HepG2 (cell line): ENCODE measurements around the gene SMPD3. TPM values are rescaled to one million over a fixed set of nuclear protein-coding genes. Genes with fewer than 3 reads are reported as not detected.

ENCODE experiments used
- ATAC-seq: fragments of 200-7000 bp; cut with Tn5 transposase; 3 replicates; pipeline ENCODE4 v1.9.1; 2020; ENCODE audit warnings: mild to moderate bottlenecking, moderate library complexity
- BruUV-seq: library from RNA; stranded (reverse); fragments of 400-500 nt; replicated peaks from 2 replicates; lab custom pipeline; 2021; lab: Mats Ljungman, UMichigan
- CTCF ChIA-PET: fragments of 300-600 bp; formaldehyde crosslinking; extraction: SDS; loops from one replicate; lab custom pipeline; 2021; ENCODE audit warnings: low total read pairs, inconsistent platforms, low intra/inter-chr PET ratio; lab: Yijun Ruan, JAX
- POLR2A ChIA-PET: fragments of 350-600 bp; sonication (Branson Sonifier 250); formaldehyde crosslinking; loops from one replicate; lab custom pipeline; 2020; ENCODE audit warnings: antibody characterized with exemption, inconsistent platforms; lab: Yijun Ruan, JAX
- DNase-seq: peaks from one replicate; pipeline ENCODE4 v3.0.0-alpha.2; 2015; ENCODE audit warnings: low spot score
- FAIRE-seq: peaks from 3 replicates; lab custom pipeline; 2011; peaks lifted over from hg19 to GRCh38; lab: Jason Lieb, UNC
- H2AFZ ChIP-seq: one replicate; pipeline ENCODE4 v1.6.1; 2011; ENCODE audit warnings: low read length, inconsistent platforms
- H3K27ac ChIP-seq: fragments of 300-600 bp; 3 replicates; pipeline ENCODE4 v1.8.0; 2011; ENCODE audit warnings: mixed run types, mild to moderate bottlenecking, mixed read lengths, low read length, inconsistent platforms; ENCODE audit not compliant: insufficient read depth; ENCODE audit errors: extremely low read length
- H3K27me3 ChIP-seq, 2 experiments: fragments of 200-600 bp in 1 of 2; 2 replicates in 1 of 2; 3 replicates in 1 of 2; pipeline versions ENCODE4 v1.6.0 to v1.8.0; 2011; ENCODE audit warnings: low read length in 2 of 2, mild to moderate bottlenecking in 2 of 2, moderate library complexity in 2 of 2, inconsistent platforms in 1 of 2; ENCODE audit not compliant: insufficient read depth in 2 of 2, control insufficient read depth in 1 of 2
- H3K36me3 ChIP-seq, 2 experiments: fragments of 200-600 bp in 1 of 2; replicated peaks in 1 of 2; 2 replicates in 1 of 2; 3 replicates in 1 of 2; pipeline versions ENCODE4 v1.5.1 to v1.8.0; 2011; ENCODE audit warnings: low read length in 2 of 2, inconsistent platforms in 1 of 2; ENCODE audit not compliant: insufficient read depth in 2 of 2, control insufficient read depth in 1 of 2
- H3K4me1 ChIP-seq: 2 replicates; pipeline ENCODE4 v1.5.1; 2012; ENCODE audit warnings: low read length, inconsistent platforms; ENCODE audit not compliant: insufficient read depth
- H3K4me2 ChIP-seq: 2 replicates; pipeline ENCODE4 v1.6.0; 2011; ENCODE audit warnings: low read depth, low read length, inconsistent platforms
- H3K4me3 ChIP-seq, 3 experiments: fragments of 200-600 bp in 1 of 3; sonication (generic), shearing (Covaris generic) in 1 of 3; replicated peaks in 1 of 3; 2 replicates each; pipeline ENCODE4 v1.5.1; 2011 to 2016; ENCODE audit warnings: low read length in 3 of 3, inconsistent platforms in 2 of 3, low read depth in 2 of 3, mild to moderate bottlenecking in 2 of 3, control low read depth in 1 of 3, mixed read lengths in 1 of 3; ENCODE audit not compliant: insufficient read depth in 1 of 3
- H3K79me2 ChIP-seq: one replicate; pipeline ENCODE4 v1.6.1; 2011; ENCODE audit warnings: low read length, inconsistent platforms; ENCODE audit not compliant: insufficient read depth
- H3K9ac ChIP-seq: 2 replicates; pipeline ENCODE4 v1.6.0; 2011; ENCODE audit warnings: mild to moderate bottlenecking, low read depth, low read length, inconsistent platforms; ENCODE audit not compliant: insufficient read depth
- H3K9me3 ChIP-seq: 2 replicates; pipeline ENCODE4 v1.5.1; 2012; ENCODE audit warnings: mild to moderate bottlenecking, low read length
- H4K20me1 ChIP-seq: 2 replicates; pipeline ENCODE4 v1.6.0; 2011; ENCODE audit warnings: inconsistent platforms, mild to moderate bottlenecking, low read length, moderate library complexity; ENCODE audit not compliant: insufficient read depth
- DRAP1 ChIP-seq: IDR thresholded peaks from 2 replicates; pipeline ENCODE4 v1.6.1; 2016; ENCODE audit warnings: missing genetic modification reagents, missing compliant biosample characterization
- FOXM1 ChIP-seq: sonication (generic); formaldehyde crosslinking; IDR thresholded peaks from 2 replicates; pipeline ENCODE4 v1.5.0; 2020; ENCODE audit warnings: missing genetic modification reagents
- GATAD1 ChIP-seq: IDR thresholded peaks from 2 replicates; pipeline ENCODE4 v1.6.1; 2016; ENCODE audit warnings: missing genetic modification reagents, missing compliant biosample characterization
- GPN1 ChIP-seq: sonication (generic); formaldehyde crosslinking; IDR thresholded peaks from 2 replicates; pipeline ENCODE4 v1.5.1; 2020; ENCODE audit warnings: missing genetic modification reagents, borderline replicate concordance
- GTF2F1 ChIP-seq: fragments of 150-350 bp; IDR thresholded peaks from 2 replicates; pipeline ENCODE4 v1.6.1; 2014; ENCODE audit warnings: low read length
- MAF1 ChIP-seq: sonication (generic); formaldehyde crosslinking; IDR thresholded peaks from 2 replicates; pipeline ENCODE4 v1.5.0; 2020; ENCODE audit warnings: missing genetic modification reagents, borderline replicate concordance
- NFE2 ChIP-seq: sonication (generic); formaldehyde crosslinking; IDR thresholded peaks from 2 replicates; pipeline ENCODE4 v1.4.0; 2020; ENCODE audit warnings: missing genetic modification reagents
- NRL ChIP-seq: sonication (generic); formaldehyde crosslinking; IDR thresholded peaks from 2 replicates; pipeline ENCODE4 v1.5.0; 2020; ENCODE audit warnings: missing genetic modification reagents, mild to moderate bottlenecking, moderate library complexity, borderline replicate concordance
- PCBP1 ChIP-seq: fragments of 200-400 bp; formaldehyde crosslinking; IDR thresholded peaks from 2 replicates; pipeline ENCODE4 v1.6.1; 2017; ENCODE audit warnings: mild to moderate bottlenecking, low read depth, low read length, borderline replicate concordance
- PHF5A ChIP-seq: IDR thresholded peaks from one replicate; pipeline ENCODE4 v1.6.1; 2018; ENCODE audit warnings: low read depth, missing genetic modification reagents; ENCODE audit not compliant: unreplicated experiment
- ZNF275 ChIP-seq: sonication (generic); formaldehyde crosslinking; IDR thresholded peaks from 2 replicates; pipeline ENCODE4 v1.8.0; 2022; ENCODE audit warnings: missing genetic modification reagents, mild to moderate bottlenecking, inconsistent platforms, borderline replicate concordance
- ZNF574 ChIP-seq: sonication (generic); formaldehyde crosslinking; IDR thresholded peaks from 2 replicates; pipeline ENCODE4 v1.4.0; 2020; ENCODE audit warnings: missing genetic modification reagents
- ZNF615 ChIP-seq: sonication (generic); formaldehyde crosslinking; IDR thresholded peaks from 2 replicates; pipeline ENCODE4 v1.5.0; 2020; ENCODE audit warnings: mild to moderate bottlenecking, missing genetic modification reagents, borderline replicate concordance
- ZNF740 ChIP-seq: sonication (generic); formaldehyde crosslinking; IDR thresholded peaks from 2 replicates; pipeline ENCODE4 v1.4.0; 2020; ENCODE audit warnings: missing genetic modification reagents
- ZNF777 ChIP-seq: sonication (generic); formaldehyde crosslinking; IDR thresholded peaks from 2 replicates; pipeline ENCODE4 v1.4.0; 2020; ENCODE audit warnings: missing genetic modification reagents
- ZNF879 ChIP-seq: sonication (generic); formaldehyde crosslinking; IDR thresholded peaks from 2 replicates; pipeline ENCODE4 v1.8.1; 2023; ENCODE audit warnings: missing genetic modification reagents
- WGBS: methylation state at CpG from one replicate; pipeline ENCODE4 v1.1.6; 2017; ENCODE audit warnings: low lambda C conversion rate; 5-methylcytosine and 5-hydroxymethylcytosine counted together
- in situ Hi-C: cut with HindIII; loops from 2 replicates; pipeline ENCODE4 v1.10.0; 2017; ENCODE audit warnings: low pct_unique_long_range_greater_than_20kb; ENCODE audit not compliant: extremely low pct_ligation_motif_present
- intact Hi-C: fragments of 100-400 bp; cut with micrococcal nuclease; formaldehyde crosslinking; loops from one replicate; pipeline ENCODE4 v1.10.0; 2022; ENCODE audit not compliant: unreplicated experiment
- polyA plus RNA-seq, 8 experiments: library from polyadenylated mRNA; depleted of rRNA in 3 of 8; stranded (reverse) in 7 of 8; unstranded in 1 of 8; fragments of >200 nt; fragmentation: Illumina TruSeq in 4 of 8; extraction: Trizol in 4 of 8; gene quantifications; 2 replicates each; pipeline versions ENCODE4 v1.2.1 to v1.2.3, GENCODE V29; 2011 to 2016; ENCODE audit warnings: low read depth in 4 of 8, missing spikeins in 1 of 8, mixed read lengths in 1 of 8; ENCODE audit not compliant: insufficient read depth in 1 of 8
- total RNA-seq, 5 experiments: library from RNA; depleted of rRNA; stranded (reverse); fragments of >200 nt; fragmentation: Illumina TruSeq; extraction: Trizol; gene quantifications; 2 replicates each; pipeline ENCODE4 v1.2.3, GENCODE V29; 2016; ENCODE audit warnings: low read depth in 1 of 5
- TF ChIP-seq, protein P1 (sequence below): sonication (generic); formaldehyde crosslinking; IDR thresholded peaks from 2 replicates; pipeline ENCODE4 v1.8.1; 2023; ENCODE audit warnings: missing genetic modification reagents, inconsistent platforms, borderline replicate concordance

SMPD3 gene
- total and polyA plus RNA-seq, 2 of the 13 experiments (the other 11 are each of a cell fraction or from before 2014, with no cell fraction given): 0.07 to 0.32 TPM

DNA sequence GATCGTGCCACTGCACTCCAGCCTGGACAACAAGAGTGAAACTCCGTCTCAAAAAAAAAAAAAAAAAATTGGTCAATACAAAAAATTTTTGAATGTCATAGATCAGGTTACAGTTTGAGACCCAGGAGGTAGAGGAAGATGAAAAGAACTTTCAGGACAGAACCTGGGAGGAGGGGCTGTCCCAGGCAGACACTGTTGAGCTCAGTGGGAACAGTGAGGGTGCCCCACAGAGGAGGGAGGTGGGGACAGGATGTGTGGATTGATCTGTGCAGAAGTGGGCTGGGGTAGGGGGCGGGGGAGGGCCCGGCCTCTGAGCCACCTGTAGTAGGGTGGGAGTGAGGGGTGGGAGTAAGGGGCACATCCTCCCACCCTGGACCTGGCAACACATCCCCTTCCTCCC is 79.1 kb downstream of the SMPD3 start (continued):
- TF ChIP-seq ZNF574 (CRISPR knock-in tag) (no peak), ZNF615 (CRISPR knock-in tag) (no peak), GATAD1 (CRISPR knock-in tag) (no peak), GPN1 (no peak), DRAP1 (CRISPR knock-in tag) (no peak)
- TF ChIP-seq, all 625 proteins: peak for 0

DNA sequence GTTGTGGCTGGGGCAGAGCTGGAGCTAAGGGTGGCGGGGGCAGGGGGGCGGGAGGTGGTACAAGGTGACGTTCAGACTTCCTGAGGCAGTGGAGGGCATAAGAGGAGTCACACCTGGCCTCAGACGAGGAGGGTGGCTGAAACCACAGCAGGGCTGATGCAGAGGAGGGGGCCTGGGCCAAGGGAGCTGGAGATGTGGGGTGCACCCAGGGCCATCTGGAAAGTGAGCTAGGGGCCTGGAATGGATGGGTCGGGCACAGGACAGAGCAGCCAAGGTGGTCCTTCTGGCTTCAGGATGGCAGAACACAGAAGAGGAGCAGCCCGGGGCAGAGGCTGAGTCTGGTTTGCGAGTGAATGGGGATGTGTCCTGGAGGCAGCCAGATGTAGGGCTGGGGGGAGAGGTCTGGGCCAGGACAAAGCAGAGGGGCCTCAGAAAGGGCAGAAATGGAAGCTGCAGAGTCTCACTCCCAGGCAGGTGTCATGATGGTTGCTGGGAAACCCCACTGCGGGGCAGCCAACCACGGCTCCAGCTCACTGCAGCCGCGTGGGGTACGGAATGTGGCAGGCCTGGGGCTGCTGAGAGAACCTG is 79.9 kb downstream of the SMPD3 start:
- POLR2A ChIA-PET: no interaction called here
- in situ Hi-C loops: no loop called here
- Histone ChIP-seq H3K79me2 (no peaks in the 10 kb centered on the region), H3K9me3 (no peaks in the 10 kb centered on the region), H3K27me3 (peaks cover 6 to 65% of the 10 kb centered on the region in 2 experiments), H2AFZ (no peak overlapping the region), H3K4me3 (no peak overlapping the region), H3K4me2 (no peak overlapping the region), H3K36me3 (no peaks in the 10 kb centered on the region), H3K9ac (no peak overlapping the region), H3K4me1 (peaks cover 36% of the 10 kb centered on the region), H4K20me1 (no peaks in the 10 kb centered on the region), H3K27ac (no peak overlapping the region)
- DNase-seq (no peak), ATAC-seq (no peak), FAIRE-seq (no peak)
- 66% methylated on average over 12 of the region's 12 CpGs for WGBS
- BruUV-seq: no TSS peak
- CTCF ChIA-PET: no interaction called here
- intact Hi-C loops: no loop called here
- TF ChIP-seq PCBP1: no peak
- no peak for TF ChIP-seq GTF2F1
- no peak for TF ChIP-seq PHF5A (CRISPR knock-in tag)
- TF ChIP-seq, protein P1, sequence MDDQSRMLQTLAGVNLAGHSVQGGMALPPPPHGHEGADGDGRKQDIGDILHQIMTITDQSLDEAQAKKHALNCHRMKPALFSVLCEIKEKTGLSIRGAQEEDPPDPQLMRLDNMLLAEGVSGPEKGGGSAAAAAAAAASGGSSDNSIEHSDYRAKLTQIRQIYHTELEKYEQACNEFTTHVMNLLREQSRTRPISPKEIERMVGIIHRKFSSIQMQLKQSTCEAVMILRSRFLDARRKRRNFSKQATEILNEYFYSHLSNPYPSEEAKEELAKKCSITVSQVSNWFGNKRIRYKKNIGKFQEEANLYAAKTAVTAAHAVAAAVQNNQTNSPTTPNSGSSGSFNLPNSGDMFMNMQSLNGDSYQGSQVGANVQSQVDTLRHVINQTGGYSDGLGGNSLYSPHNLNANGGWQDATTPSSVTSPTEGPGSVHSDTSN (CRISPR knock-in tag): no peak
- TF ChIP-seq ZNF275: no peak
- TF ChIP-seq ZNF777 (CRISPR knock-in tag): no peak
- no peak for TF ChIP-seq NFE2 (CRISPR knock-in tag)
- TF ChIP-seq ZNF879 (CRISPR knock-in tag): no peak
- TF ChIP-seq MAF1 (CRISPR knock-in tag): no peak
- no peak for TF ChIP-seq NRL (CRISPR knock-in tag)
- no peak for TF ChIP-seq ZNF740 (CRISPR knock-in tag)
- TF ChIP-seq FOXM1: no peak
